Tibial artery (tissue), 4 donors: ENCODE data around the gene SUMO2.

Experiments used
- DNase-seq, 2 donors: peaks; one replicate each; pipeline ENCODE4 v3.0.0-alpha.2; 2019
- H3K27ac ChIP-seq, 2 donors: fragments of 200-600 bp; sonication (generic) in 1 of 2; 1 replicate in 1 of 2; 2 replicates in 1 of 2; pipeline ENCODE4 v1.5.1; 2018 to 2019; ENCODE audit warnings: mild to moderate bottlenecking in 1 of 2
- H3K27me3 ChIP-seq, 2 donors: fragments of 200-600 bp; sonication (generic) in 1 of 2; one replicate each; pipeline versions ENCODE4 v1.5.1 to v1.6.0; 2016 to 2019
- H3K36me3 ChIP-seq, 3 donors: fragments of 200-600 bp; sonication (generic) in 2 of 3; one replicate each; pipeline ENCODE4 v1.5.1; 2016 to 2019; ENCODE audit warnings: mild to moderate bottlenecking in 2 of 3
- H3K4me1 ChIP-seq, 4 donors: fragments of 200-600 bp; sonication (generic) in 2 of 4; 1 replicate in 3 of 4; 2 replicates in 1 of 4; pipeline ENCODE4 v1.5.1; 2016 to 2019
- H3K4me3 ChIP-seq, 2 donors: fragments of 200-600 bp; sonication (generic) in 1 of 2; 1 replicate in 1 of 2; 2 replicates in 1 of 2; pipeline ENCODE4 v1.5.1; 2018 to 2019; ENCODE audit warnings: mild to moderate bottlenecking in 2 of 2
- H3K9me3 ChIP-seq, 3 donors: fragments of 200-600 bp; sonication (generic) in 1 of 3; one replicate each; pipeline ENCODE4 v1.5.1; 2016 to 2019
- intact Hi-C: fragments of 100-400 bp; cut with DNase I; formaldehyde crosslinking; loops from one replicate; pipeline ENCODE4 v1.15.0; 2023; ENCODE audit warnings: low total_unique reads
- TF ChIP-seq, protein P1 (sequence below), 2 experiments: fragments of 200-600 bp in 1 of 2; fragments of 450-650 bp in 1 of 2; IDR thresholded peaks; one replicate each; pipeline ENCODE4 v1.5.1; 2017 to 2019; ENCODE audit warnings: antibody characterized with exemption in 2 of 2, mild to moderate bottlenecking in 1 of 2, moderate library complexity in 1 of 2

Gene SUMO2

GRCh38 chr17:75194879-75195278 is 12.1 kb upstream of the SUMO2 start:
- TF ChIP-seq, protein P1, sequence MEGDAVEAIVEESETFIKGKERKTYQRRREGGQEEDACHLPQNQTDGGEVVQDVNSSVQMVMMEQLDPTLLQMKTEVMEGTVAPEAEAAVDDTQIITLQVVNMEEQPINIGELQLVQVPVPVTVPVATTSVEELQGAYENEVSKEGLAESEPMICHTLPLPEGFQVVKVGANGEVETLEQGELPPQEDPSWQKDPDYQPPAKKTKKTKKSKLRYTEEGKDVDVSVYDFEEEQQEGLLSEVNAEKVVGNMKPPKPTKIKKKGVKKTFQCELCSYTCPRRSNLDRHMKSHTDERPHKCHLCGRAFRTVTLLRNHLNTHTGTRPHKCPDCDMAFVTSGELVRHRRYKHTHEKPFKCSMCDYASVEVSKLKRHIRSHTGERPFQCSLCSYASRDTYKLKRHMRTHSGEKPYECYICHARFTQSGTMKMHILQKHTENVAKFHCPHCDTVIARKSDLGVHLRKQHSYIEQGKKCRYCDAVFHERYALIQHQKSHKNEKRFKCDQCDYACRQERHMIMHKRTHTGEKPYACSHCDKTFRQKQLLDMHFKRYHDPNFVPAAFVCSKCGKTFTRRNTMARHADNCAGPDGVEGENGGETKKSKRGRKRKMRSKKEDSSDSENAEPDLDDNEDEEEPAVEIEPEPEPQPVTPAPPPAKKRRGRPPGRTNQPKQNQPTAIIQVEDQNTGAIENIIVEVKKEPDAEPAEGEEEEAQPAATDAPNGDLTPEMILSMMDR (IDR thresholded peaks at IDR 0.05): no peak
- intact Hi-C loops: no loop called here
- Histone ChIP-seq H3K27ac (no peak overlapping the region), H3K27me3 (no peaks in the 10 kb centered on the region), H3K36me3 (no peaks in the 10 kb centered on the region), H3K4me3 (no peak overlapping the region), H3K4me1 (no peaks in the 10 kb centered on the region), H3K9me3 (no peaks in the 10 kb centered on the region)
- DNase-seq: no peak

DNA sequence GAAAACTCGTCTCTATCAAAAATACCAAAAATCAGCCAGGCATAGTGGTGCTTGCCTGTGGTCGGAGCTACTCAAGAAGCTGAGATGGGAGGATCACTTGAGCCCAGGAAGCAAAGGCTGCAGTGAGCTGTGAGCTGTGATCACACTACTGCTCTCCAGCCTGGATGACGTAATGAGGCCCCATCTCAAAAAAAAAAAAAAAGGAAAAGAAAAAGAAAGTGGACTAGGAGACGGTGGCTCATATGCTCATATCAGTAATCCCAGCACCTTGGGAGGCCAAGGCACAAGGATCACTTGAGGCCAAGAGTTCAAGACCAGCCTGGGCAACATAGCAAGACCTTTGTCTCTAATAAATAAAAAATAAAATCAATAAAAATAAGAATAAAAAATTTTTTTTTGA is 8.8 kb upstream of the SUMO2 start:
- Histone ChIP-seq H3K9me3 (no peaks in the 10 kb centered on the region), H3K4me3 (no peak overlapping the region), H3K36me3 (no peaks in the 10 kb centered on the region), H3K4me1 (no peaks in the 10 kb centered on the region), H3K27me3 (no peaks in the 10 kb centered on the region), H3K27ac (no peak overlapping the region)
- intact Hi-C loops: no loop called here
- no peak for DNase-seq
- TF ChIP-seq, protein P1 (IDR thresholded peaks at IDR 0.05): no peak

DNA sequence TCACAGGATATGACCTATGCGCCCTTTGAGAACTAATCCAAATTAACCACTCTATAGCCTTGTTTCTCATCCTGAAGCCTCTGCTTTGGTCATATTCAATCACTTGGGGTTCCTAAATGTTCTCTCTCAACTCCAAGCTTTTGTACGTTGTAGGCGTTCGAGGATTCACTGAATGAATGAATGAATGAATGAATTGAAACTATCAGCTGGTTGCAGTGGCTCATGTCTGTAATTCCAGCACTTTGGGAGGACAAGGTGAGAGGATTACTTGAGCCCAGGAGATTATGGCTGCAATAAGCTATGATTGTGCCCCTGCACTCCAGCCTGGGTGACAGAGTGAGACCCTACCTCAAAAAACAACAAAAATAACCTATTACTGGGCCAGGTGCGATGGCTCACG is 5.9 kb upstream of the SUMO2 start:
- no peak for DNase-seq
- Histone ChIP-seq H3K27me3 (no peaks in the 10 kb centered on the region), H3K9me3 (no peaks in the 10 kb centered on the region), H3K36me3 (no peaks in the 10 kb centered on the region), H3K4me3 (no peak overlapping the region), H3K4me1 (peaks cover 0 to 1% (median 0%) of the 10 kb centered on the region in 4 donors), H3K27ac (no peak overlapping the region)
- intact Hi-C loops: no loop called here
- TF ChIP-seq, protein P1 (IDR thresholded peaks at IDR 0.05): no peak

GRCh38 chr17:75183999-75184884 is 1.5 kb upstream of the SUMO2 start:
- H3K9me3 ChIP-seq: no peaks in the 10 kb centered on the region
- H3K4me1 ChIP-seq: peaks cover 0 to 26% (median 19%) of the 10 kb centered on the region in 4 donors
- no peaks in the 10 kb centered on the region for H3K27me3 ChIP-seq
- TF ChIP-seq, protein P1 (IDR thresholded peaks at IDR 0.05): no peak
- peaks cover 5 to 10% (median 6%) of the 10 kb centered on the region in 3 donors for H3K36me3 ChIP-seq
- H3K4me3 ChIP-seq: no peak overlapping the region
- H3K27ac ChIP-seq: peak overlapping the region in 1 of 2 donors; percentile 99
- DNase-seq: no peak
- intact Hi-C loops: loop anchor here (2.0 kb wide), 1 partner anchor 21 kb away; the partner anchor contains the start of gene NUP85

- Histone ChIP-seq H3K27ac (peak overlapping the region; percentile 98 to 99), H3K4me1 (peaks cover 0 to 33% (median 19%) of the 10 kb centered on the region in 4 donors), H3K9me3 (no peaks in the 10 kb centered on the region), H3K4me3 (peak overlapping the region; percentile 99 to 100), H3K36me3 (peaks cover 6 to 28% (median 15%) of the 10 kb centered on the region in 3 donors), H3K27me3 (no peaks in the 10 kb centered on the region)
- TF ChIP-seq, protein P1 (IDR thresholded peaks at IDR 0.05): no peak
- intact Hi-C loops: loop anchor here (2.0 kb wide), 1 partner anchor 23 kb away; the partner anchor contains the start of gene NUP85
- DNase-seq: no peak
Measured at GRCh38 chr17:75182319-75182568, 515 bp downstream of the SUMO2 start.
